Measurements from ENCODE around the gene PANK1. TPM values are rescaled to one million over a fixed set of nuclear protein-coding genes. Genes with fewer than 3 reads are reported as not detected.
"Not testable (repeated sequence)": the region's sequence is repeated elsewhere in the genome, so short reads cannot be mapped to it uniquely, and the experiment has no call there.

Gene PANK1
- total and polyA plus RNA-seq, 3 donors from 2014 or later = 6.3 to 15.3 (median 9.2) TPM

DNA sequence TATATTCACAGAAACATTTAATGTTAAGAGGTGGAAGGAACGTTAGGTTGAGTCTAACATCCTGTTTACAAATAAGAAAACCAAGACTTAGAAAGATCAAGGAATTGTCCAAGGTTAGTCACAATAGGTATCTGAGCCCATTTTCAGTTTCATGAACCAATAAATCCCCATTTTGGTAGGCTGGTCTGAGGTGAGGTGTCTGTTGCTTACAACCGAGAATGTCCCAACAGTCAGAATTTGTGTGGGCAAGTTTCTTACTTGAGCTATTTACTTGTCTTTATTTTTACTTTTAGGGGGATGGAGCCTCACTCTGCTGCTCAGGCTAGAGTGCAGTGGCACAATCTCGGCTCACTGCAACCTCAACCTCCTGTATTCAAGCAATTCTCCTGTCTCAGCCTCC is 23.6 kb downstream of the PANK1 start:
- 75 to 97% methylated on average over 3 of the region's 3 CpGs for WGBS, 2 donors
- Histone ChIP-seq H3K9me3 (no peaks in the 10 kb centered on the region), H3K27ac (no peak overlapping the region), H3K4me3 (no peak overlapping the region), H3K4me1 (peaks cover 11% of the 10 kb centered on the region), H3K27me3 (no peaks in the 10 kb centered on the region), H3K36me3 (ENCODE audit: low read depth, missing control alignments) (no peaks in the 10 kb centered on the region)
- TF ChIP-seq, protein P1, sequence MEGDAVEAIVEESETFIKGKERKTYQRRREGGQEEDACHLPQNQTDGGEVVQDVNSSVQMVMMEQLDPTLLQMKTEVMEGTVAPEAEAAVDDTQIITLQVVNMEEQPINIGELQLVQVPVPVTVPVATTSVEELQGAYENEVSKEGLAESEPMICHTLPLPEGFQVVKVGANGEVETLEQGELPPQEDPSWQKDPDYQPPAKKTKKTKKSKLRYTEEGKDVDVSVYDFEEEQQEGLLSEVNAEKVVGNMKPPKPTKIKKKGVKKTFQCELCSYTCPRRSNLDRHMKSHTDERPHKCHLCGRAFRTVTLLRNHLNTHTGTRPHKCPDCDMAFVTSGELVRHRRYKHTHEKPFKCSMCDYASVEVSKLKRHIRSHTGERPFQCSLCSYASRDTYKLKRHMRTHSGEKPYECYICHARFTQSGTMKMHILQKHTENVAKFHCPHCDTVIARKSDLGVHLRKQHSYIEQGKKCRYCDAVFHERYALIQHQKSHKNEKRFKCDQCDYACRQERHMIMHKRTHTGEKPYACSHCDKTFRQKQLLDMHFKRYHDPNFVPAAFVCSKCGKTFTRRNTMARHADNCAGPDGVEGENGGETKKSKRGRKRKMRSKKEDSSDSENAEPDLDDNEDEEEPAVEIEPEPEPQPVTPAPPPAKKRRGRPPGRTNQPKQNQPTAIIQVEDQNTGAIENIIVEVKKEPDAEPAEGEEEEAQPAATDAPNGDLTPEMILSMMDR (IDR thresholded peaks at IDR 0.05) = no peak
- no peak for TF ChIP-seq POLR2A (IDR thresholded peaks at IDR 0.05)
- intact Hi-C loops (cut with DNase I; ENCODE audit: low total_unique reads) = no loop called here
- DNase-seq = no peak

DNA sequence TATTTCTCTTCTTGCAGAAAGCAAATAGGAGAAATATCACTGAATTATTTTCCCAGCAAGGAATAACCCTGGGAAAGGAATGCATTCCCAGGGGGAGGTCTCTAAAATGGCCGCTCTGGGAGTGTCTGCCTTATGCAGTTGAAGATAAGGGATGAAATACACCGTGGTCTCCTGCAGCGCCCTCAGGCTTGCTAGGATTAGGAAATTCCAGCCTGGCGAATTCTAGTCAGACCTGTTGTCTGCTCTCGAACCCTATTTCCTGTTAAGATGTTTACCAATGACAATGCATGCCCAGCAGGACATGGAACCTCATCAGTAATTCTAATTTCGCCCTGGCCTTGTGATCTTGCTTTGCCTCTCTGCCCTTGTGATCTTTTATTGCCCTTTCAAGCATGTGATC is 24.7 kb downstream of the PANK1 start:
- 93 to 96% methylated on average over 6 of the region's 6 CpGs for WGBS, 2 donors
- H3K9me3 ChIP-seq; H3K36me3 ChIP-seq (ENCODE audit: low read depth, missing control alignments); H3K27me3 ChIP-seq; H3K4me1 ChIP-seq; intact Hi-C loops (cut with DNase I; ENCODE audit: low total_unique reads); H3K27ac ChIP-seq; H3K4me3 ChIP-seq; DNase-seq: not testable (repeated sequence)

DNA sequence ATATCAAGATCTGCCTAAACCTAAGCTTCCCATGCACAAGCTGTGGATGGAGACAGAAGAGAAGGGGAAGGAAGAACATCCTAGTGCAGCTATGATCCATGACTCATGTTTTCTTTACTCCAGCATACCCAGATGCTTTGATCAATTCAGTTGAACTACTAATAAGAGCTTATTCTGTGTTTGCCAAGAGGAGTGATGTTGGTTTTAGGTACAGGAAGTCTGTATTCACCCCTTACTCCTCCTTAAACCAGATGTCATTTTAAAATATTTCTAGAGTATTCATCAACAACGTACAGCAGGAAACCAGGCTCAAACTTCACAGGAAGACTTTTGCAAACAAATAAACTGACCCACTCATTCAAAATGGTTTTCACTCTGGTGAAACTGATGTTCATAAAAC is 29.2 kb downstream of the PANK1 start:
- H3K4me1 ChIP-seq = no peaks in the 10 kb centered on the region
- DNase-seq = no peak
- intact Hi-C loops (cut with DNase I; ENCODE audit: low total_unique reads) = no loop called here
- TF ChIP-seq, protein P1 (IDR thresholded peaks at IDR 0.05) = no peak
- no peak for TF ChIP-seq POLR2A (IDR thresholded peaks at IDR 0.05)
- WGBS, 2 donors = 52 to 53% methylated on average over 1 of the region's 1 CpG
- H3K36me3 ChIP-seq (ENCODE audit: low read depth, missing control alignments) = no peaks in the 10 kb centered on the region
- H3K9me3 ChIP-seq = no peaks in the 10 kb centered on the region
- no peak overlapping the region for H3K4me3 ChIP-seq
- no peaks in the 10 kb centered on the region for H3K27me3 ChIP-seq
- no peak overlapping the region for H3K27ac ChIP-seq

DNA sequence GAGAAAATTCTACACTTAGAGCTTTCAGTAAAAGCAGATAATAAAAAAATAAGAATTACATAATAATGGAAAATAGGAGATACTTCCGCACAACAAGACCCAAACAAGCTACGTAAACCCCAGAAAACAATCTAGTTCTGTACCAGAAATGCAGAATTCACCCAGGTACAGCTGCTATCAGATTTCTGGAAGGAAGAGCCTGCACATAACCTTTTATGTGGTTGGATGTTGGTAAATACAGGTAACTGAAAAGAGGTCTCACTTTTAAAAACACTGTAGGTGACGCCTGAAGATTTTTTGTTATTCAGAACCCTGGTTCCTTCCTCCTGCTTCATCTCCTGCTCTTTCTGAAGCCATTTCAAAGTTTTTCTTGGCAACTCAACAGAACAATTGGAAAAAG is 29.9 kb downstream of the PANK1 start:
- no peaks in the 10 kb centered on the region for H3K4me1 ChIP-seq
- no peak overlapping the region for H3K27ac ChIP-seq
- no peaks in the 10 kb centered on the region for H3K36me3 ChIP-seq (ENCODE audit: low read depth, missing control alignments)
- no peak overlapping the region for H3K4me3 ChIP-seq
- 91 to 94% methylated on average over 3 of the region's 3 CpGs for WGBS, 2 donors
- no peak for DNase-seq
- no peaks in the 10 kb centered on the region for H3K9me3 ChIP-seq
- intact Hi-C loops (cut with DNase I; ENCODE audit: low total_unique reads) = no loop called here
- H3K27me3 ChIP-seq = no peaks in the 10 kb centered on the region
- TF ChIP-seq, protein P1 (IDR thresholded peaks at IDR 0.05) = no peak

DNA sequence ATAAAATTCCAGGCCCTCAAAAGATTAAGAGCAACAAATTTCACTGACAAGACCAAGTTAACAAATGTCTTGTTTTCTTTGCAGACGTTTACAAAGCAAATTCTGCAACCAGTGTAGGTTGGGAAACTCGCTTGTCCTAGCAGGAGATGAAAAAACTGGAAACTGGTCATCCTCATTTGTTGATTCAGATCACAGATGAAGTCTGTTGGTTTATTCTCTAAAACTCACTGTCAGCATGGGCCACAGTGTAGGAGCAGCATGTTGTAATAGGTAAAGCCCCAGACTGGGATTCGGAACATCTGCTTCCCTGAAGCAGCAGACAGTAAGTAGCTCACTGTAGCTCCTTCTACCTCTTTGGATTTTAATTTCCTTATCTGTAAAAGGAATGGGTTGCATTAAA is 31.5 kb downstream of the PANK1 start:
- no peak overlapping the region for H3K27ac ChIP-seq

More for the DNA sequence above, 31.5 kb downstream of the PANK1 start:
- Histone ChIP-seq H3K27me3 (no peaks in the 10 kb centered on the region), H3K36me3 (ENCODE audit: low read depth, missing control alignments) (no peaks in the 10 kb centered on the region), H3K4me1 (no peaks in the 10 kb centered on the region), H3K9me3 (no peaks in the 10 kb centered on the region), H3K4me3 (no peak overlapping the region)
- no peak for DNase-seq
- TF ChIP-seq POLR2A (IDR thresholded peaks at IDR 0.05) = no peak
- TF ChIP-seq, protein P1 (IDR thresholded peaks at IDR 0.05) = no peak
- intact Hi-C loops (cut with DNase I; ENCODE audit: low total_unique reads) = no loop called here
- 76 to 81% methylated on average over 3 of the region's 3 CpGs for WGBS, 2 donors

All from testis (tissue), 3 donors.